ENCODE results near the gene SLC9A1. TPM values are rescaled to one million over a fixed set of nuclear protein-coding genes. Genes with fewer than 3 reads are reported as not detected.

Gene SLC9A1
- total and polyA plus RNA-seq, 10 of the 15 experiments (the other 5 are each of a cell fraction or from before 2014, with no cell fraction given): 0.87 to 21.4 (median 4.3) TPM

DNA sequence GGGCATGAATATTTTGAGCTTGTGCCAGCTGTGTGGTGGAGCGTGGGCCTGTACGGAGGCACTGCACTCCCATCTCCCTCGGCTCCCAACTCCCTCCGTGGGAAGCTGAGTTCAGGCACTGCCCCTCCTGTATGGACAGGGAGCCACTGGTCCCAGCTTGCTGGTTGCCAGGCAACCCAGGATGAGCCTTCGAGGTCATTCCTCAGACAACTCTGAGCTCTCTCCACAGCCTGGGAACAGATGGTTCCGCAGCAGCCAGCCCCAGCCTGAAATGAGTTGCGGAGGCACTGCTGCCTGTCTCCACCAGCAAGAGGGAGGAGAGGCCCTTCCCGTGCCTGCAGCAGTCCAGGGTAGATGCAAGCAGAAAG is 83.9 kb downstream of the SLC9A1 start (continued):
- TF ChIP-seq, protein P1, sequence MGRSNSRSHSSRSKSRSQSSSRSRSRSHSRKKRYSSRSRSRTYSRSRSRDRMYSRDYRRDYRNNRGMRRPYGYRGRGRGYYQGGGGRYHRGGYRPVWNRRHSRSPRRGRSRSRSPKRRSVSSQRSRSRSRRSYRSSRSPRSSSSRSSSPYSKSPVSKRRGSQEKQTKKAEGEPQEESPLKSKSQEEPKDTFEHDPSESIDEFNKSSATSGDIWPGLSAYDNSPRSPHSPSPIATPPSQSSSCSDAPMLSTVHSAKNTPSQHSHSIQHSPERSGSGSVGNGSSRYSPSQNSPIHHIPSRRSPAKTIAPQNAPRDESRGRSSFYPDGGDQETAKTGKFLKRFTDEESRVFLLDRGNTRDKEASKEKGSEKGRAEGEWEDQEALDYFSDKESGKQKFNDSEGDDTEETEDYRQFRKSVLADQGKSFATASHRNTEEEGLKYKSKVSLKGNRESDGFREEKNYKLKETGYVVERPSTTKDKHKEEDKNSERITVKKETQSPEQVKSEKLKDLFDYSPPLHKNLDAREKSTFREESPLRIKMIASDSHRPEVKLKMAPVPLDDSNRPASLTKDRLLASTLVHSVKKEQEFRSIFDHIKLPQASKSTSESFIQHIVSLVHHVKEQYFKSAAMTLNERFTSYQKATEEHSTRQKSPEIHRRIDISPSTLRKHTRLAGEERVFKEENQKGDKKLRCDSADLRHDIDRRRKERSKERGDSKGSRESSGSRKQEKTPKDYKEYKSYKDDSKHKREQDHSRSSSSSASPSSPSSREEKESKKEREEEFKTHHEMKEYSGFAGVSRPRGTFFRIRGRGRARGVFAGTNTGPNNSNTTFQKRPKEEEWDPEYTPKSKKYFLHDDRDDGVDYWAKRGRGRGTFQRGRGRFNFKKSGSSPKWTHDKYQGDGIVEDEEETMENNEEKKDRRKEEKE (IDR thresholded peaks at IDR 0.05): no peak

DNA sequence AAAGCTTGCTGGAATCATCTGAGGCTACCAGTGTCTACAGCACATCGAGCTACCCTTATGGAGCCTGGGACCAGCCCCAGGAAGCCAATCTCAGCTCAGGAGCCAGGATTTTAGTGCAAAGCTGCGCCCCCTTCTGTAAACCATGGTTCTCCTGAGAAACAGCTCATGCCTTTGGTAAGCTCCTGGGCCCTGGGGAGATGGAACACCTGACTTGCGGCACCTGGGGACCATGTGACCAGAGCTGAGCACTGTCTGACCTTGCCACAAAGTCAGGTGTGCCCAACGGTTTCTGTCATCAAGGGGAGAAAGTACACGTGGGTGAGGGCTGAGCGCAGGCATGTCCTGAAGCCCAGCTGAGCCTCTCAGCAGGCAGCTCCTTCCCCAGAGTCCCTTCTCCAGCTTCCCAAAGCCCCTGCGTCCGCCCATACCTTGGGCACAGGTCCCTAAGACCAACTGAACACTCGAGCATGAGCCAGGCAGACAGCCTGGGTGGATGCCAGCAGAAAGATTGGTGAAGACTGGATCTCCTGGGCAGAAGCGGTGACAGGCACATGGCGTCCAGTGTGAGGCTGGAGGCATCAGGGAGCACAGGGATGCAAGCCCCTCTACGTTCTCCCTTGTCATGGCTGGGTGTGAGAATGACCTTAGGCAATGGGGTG is 84.4 kb downstream of the SLC9A1 start:
- in situ Hi-C loops (cut with MboI) (no loop called here), intact Hi-C loops (cut with micrococcal nuclease; ENCODE audit: unreplicated experiment) (no loop called here)
- H4K20me1 ChIP-seq (ENCODE audit: control insufficient read depth, insufficient read depth): no peaks in the 10 kb centered on the region; the same call in 1 of the 2 replicates
- H3K27ac ChIP-seq (ENCODE audit: control insufficient read depth, insufficient read depth): no peak overlapping the region
- no peaks in the 10 kb centered on the region for H3K4me1 ChIP-seq (ENCODE audit: control insufficient read depth, insufficient read depth, low read length)
- no peak overlapping the region for H2AFZ ChIP-seq (ENCODE audit: control insufficient read depth, low read depth, low read length)
- ChIA-PET POLR2A (no interaction called here), RAD21 (ENCODE audit: unreplicated experiment) (interaction anchor here (0.8 to 1.4 kb wide), 3 partner anchors 25 to 28 kb away, joined by 3 to 4 read pairs (median 3); no protein-coding TSS in a partner anchor), CTCF (interaction anchor here (0.7 to 7.0 kb wide), 3 partner anchors 20 to 28 kb away, joined by 3 to 47 read pairs (median 4); no protein-coding TSS in a partner anchor), SMC1A (ENCODE audit: uncharacterized antibody, unreplicated experiment) (no interaction called here)
- H3K36me3 ChIP-seq (ENCODE audit: control insufficient read depth in 2 of 2, insufficient read depth in 2 of 2, low read length in 1 of 2): no peaks in the 10 kb centered on the region
- H3K9ac ChIP-seq (ENCODE audit: control insufficient read depth, insufficient read depth, low read length): no peak overlapping the region
- no peak overlapping the region for H3K4me3 ChIP-seq
- no peak overlapping the region for H3K4me2 ChIP-seq (ENCODE audit: control insufficient read depth, insufficient read depth)
- ATAC-seq (no peak), FAIRE-seq (no peak), DNase-seq (ENCODE audit: low read depth, low spot score) (no peak)
- no peaks in the 10 kb centered on the region for H3K79me2 ChIP-seq (ENCODE audit: control insufficient read depth, insufficient read depth, low read length)
- no peaks in the 10 kb centered on the region for H3K9me3 ChIP-seq (replicated peaks; ENCODE audit: control insufficient read depth, insufficient read depth, low read length)
- no TSS peak for BruUV-seq (replicated peaks)
- H3K27me3 ChIP-seq (replicated peaks in 1 of 2; ENCODE audit: control insufficient read depth in 2 of 2, insufficient read depth in 2 of 2, low read length in 1 of 2): no peaks in the 10 kb centered on the region
- WGBS (ENCODE audit: insufficient coverage, insufficient replicate concordance, low lambda C conversion rate, missing lambda C conversion rate): 27% methylated on average over 12 of the region's 12 CpGs
- no peak for TF ChIP-seq PAX8 (IDR thresholded peaks at IDR 0.05)
- no peak for TF ChIP-seq EZH2 (IDR thresholded peaks at IDR 0.05; ENCODE audit: borderline replicate concordance, control insufficient read depth, low read depth, low read length)
- TF ChIP-seq, protein P2, sequence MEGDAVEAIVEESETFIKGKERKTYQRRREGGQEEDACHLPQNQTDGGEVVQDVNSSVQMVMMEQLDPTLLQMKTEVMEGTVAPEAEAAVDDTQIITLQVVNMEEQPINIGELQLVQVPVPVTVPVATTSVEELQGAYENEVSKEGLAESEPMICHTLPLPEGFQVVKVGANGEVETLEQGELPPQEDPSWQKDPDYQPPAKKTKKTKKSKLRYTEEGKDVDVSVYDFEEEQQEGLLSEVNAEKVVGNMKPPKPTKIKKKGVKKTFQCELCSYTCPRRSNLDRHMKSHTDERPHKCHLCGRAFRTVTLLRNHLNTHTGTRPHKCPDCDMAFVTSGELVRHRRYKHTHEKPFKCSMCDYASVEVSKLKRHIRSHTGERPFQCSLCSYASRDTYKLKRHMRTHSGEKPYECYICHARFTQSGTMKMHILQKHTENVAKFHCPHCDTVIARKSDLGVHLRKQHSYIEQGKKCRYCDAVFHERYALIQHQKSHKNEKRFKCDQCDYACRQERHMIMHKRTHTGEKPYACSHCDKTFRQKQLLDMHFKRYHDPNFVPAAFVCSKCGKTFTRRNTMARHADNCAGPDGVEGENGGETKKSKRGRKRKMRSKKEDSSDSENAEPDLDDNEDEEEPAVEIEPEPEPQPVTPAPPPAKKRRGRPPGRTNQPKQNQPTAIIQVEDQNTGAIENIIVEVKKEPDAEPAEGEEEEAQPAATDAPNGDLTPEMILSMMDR (IDR thresholded peaks at IDR 0.05 in 2 of 3, conservative IDR thresholded peaks at IDR 0.05 in 1 of 3; ENCODE audit: control insufficient read depth in 2 of 3, extremely low read depth in 1 of 3, insufficient read depth in 1 of 3, low read depth in 3 of 3, low read length in 3 of 3): no peak
- TF ChIP-seq NFYA (IDR thresholded peaks at IDR 0.05; ENCODE audit: borderline replicate concordance, low read depth, low read length): no peak
- TF ChIP-seq BRCA1 (IDR thresholded peaks at IDR 0.05; ENCODE audit: low read depth, low read length): no peak
- no peak for TF ChIP-seq POU2F2 (IDR thresholded peaks at IDR 0.05; ENCODE audit: borderline replicate concordance, low read depth, low read length)
- TF ChIP-seq, protein P3, sequence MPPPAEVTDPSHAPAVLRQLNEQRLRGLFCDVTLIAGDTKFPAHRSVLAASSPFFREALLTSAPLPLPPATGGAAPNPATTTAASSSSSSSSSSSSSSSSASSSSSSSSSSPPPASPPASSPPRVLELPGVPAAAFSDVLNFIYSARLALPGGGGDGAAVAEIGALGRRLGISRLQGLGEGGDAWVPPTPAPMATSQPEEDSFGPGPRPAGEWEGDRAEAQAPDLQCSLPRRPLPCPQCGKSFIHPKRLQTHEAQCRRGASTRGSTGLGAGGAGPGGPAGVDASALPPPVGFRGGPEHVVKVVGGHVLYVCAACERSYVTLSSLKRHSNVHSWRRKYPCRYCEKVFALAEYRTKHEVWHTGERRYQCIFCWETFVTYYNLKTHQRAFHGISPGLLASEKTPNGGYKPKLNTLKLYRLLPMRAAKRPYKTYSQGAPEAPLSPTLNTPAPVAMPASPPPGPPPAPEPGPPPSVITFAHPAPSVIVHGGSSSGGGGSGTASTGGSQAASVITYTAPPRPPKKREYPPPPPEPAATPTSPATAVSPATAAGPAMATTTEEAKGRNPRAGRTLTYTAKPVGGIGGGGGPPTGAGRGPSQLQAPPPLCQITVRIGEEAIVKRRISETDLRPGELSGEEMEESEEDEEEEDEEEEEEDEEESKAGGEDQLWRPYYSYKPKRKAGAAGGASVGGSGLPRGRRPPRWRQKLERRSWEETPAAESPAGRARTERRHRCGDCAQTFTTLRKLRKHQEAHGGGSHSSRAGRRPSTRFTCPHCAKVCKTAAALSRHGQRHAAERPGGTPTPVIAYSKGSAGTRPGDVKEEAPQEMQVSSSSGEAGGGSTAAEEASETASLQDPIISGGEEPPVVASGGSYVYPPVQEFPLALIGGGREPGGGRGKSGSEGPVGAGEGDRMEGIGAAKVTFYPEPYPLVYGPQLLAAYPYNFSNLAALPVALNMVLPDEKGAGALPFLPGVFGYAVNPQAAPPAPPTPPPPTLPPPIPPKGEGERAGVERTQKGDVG (CRISPR knock-in tag; IDR thresholded peaks at IDR 0.05): no peak
- TF ChIP-seq SMARCA5 (IDR thresholded peaks at IDR 0.05): no peak
- no peak for TF ChIP-seq TARDBP (IDR thresholded peaks at IDR 0.05; ENCODE audit: borderline replicate concordance)
- TF ChIP-seq NFXL1 (IDR thresholded peaks at IDR 0.05; ENCODE audit: borderline replicate concordance): no peak
- TF ChIP-seq, protein P4, sequence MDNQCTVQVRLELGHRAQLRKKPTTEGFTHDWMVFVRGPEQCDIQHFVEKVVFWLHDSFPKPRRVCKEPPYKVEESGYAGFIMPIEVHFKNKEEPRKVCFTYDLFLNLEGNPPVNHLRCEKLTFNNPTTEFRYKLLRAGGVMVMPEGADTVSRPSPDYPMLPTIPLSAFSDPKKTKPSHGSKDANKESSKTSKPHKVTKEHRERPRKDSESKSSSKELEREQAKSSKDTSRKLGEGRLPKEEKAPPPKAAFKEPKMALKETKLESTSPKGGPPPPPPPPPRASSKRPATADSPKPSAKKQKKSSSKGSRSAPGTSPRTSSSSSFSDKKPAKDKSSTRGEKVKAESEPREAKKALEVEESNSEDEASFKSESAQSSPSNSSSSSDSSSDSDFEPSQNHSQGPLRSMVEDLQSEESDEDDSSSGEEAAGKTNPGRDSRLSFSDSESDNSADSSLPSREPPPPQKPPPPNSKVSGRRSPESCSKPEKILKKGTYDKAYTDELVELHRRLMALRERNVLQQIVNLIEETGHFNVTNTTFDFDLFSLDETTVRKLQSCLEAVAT (IDR thresholded peaks at IDR 0.05): no peak
- no peak for TF ChIP-seq HDAC2 (IDR thresholded peaks at IDR 0.05)

Measured in GM12878 (cell line).